H1 (cell line): ENCODE data around the gene OR7E24. TPM values are rescaled to one million over a fixed set of nuclear protein-coding genes. Genes with fewer than 3 reads are reported as not detected.

Experiments
- CHD1 ChIP-seq: IDR thresholded peaks from 2 replicates; pipeline ENCODE4 v1.6.1; 2012; ENCODE audit warnings: low read depth, low read length, improper control_type of control experiment
- KDM5A ChIP-seq: fragments of 200-600 bp; IDR thresholded peaks from 2 replicates; pipeline ENCODE4 v1.7.1; 2012; ENCODE audit warnings: mild to moderate bottlenecking, low read length, inconsistent platforms, mixed read lengths
- MAFK ChIP-seq: IDR thresholded peaks from 2 replicates; pipeline ENCODE4 v1.6.1; 2012; ENCODE audit warnings: low read depth, mild to moderate bottlenecking, improper control_type of control experiment, low read length
- NRF1 ChIP-seq: IDR thresholded peaks from 2 replicates; pipeline ENCODE4 v1.6.1; 2011; ENCODE audit warnings: mild to moderate bottlenecking, low read depth, low read length, improper control_type of control experiment
- POU5F1 ChIP-seq: IDR thresholded peaks from 2 replicates; pipeline ENCODE4 v1.6.1; 2011; ENCODE audit warnings: low read depth, mild to moderate bottlenecking, low read length, moderate library complexity
- SAP30 ChIP-seq: fragments of 300-600 bp; sonication (generic); IDR thresholded peaks from 2 replicates; pipeline ENCODE4 v1.7.1; 2012; ENCODE audit warnings: low read length, moderate library complexity, mild to moderate bottlenecking, inconsistent platforms; ENCODE audit not compliant: insufficient read depth, insufficient replicate concordance
- SP1 ChIP-seq: IDR thresholded peaks from 2 replicates; pipeline ENCODE4 v1.6.1; 2011; ENCODE audit warnings: low read depth, low read length
- SRF ChIP-seq: IDR thresholded peaks from 2 replicates; pipeline ENCODE4 v1.6.1; 2011; ENCODE audit warnings: mild to moderate bottlenecking, low read depth, low read length, moderate library complexity
- polyA plus RNA-seq, 7 experiments: library from polyadenylated mRNA; depleted of rRNA in 3 of 7; stranded (reverse) in 5 of 7; unstranded in 2 of 7; fragments of >200 nt in 5 of 7; fragments of 200-250 nt in 2 of 7; gene quantifications; 1 replicate in 5 of 7; 2 replicates in 1 of 7; 4 replicates in 1 of 7; pipeline versions ENCODE4 v1.2.1 to v1.2.3, GENCODE V29; 2011 to 2013; ENCODE audit warnings: missing spikeins in 2 of 7, mixed read lengths in 2 of 7
- total RNA-seq: library from RNA; stranded (reverse); fragmentation: NEBNext Ultra II Directional; extraction: Animal tissue kit (Norgen Biotek cat#: 25700); gene quantifications from 2 replicates; pipeline ENCODE4 v1.2.1, GENCODE V29; 2021
- TF ChIP-seq, protein P1 (sequence below): fragments of 300-600 bp; sonication (generic); IDR thresholded peaks from 2 replicates; pipeline ENCODE4 v1.7.1; 2012; ENCODE audit warnings: low read length, moderate library complexity, mild to moderate bottlenecking, inconsistent platforms; ENCODE audit not compliant: insufficient replicate concordance
- TF ChIP-seq, protein P2 (sequence below): IDR thresholded peaks from 2 replicates; pipeline ENCODE4 v1.6.1; 2012; ENCODE audit warnings: inconsistent platforms
- TF ChIP-seq, protein P3 (sequence below): IDR thresholded peaks from 2 replicates; pipeline ENCODE4 v1.6.1; 2011; ENCODE audit warnings: low read length, improper control_type of control experiment

The OR7E24 gene
- total and polyA plus RNA-seq, 2 of the 8 experiments (the other 6 are each of a cell fraction or from before 2014, with no cell fraction given), result not detected

DNA sequence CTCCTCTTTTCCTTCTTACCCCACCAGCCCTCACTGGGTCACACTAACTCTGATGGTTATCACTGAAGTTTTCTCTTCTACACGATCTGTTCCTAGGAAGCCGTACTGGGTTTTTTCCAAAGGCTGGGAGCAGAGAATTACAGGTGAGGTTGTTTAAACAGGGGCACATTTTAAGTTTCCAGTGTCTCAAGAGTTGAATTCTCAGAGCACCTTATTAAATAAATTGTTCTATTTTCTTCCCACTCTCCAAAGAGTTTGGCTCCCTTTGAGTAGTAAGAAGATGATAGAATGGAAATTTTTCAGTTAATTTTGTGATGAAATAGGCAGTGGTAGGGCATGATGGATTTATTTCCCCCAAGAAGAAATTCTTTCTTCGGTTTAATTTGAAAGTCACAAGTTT is 31.2 kb upstream of the OR7E24 start, which contains the start of gene OR7D4 (continued):
- TF ChIP-seq, protein P1, sequence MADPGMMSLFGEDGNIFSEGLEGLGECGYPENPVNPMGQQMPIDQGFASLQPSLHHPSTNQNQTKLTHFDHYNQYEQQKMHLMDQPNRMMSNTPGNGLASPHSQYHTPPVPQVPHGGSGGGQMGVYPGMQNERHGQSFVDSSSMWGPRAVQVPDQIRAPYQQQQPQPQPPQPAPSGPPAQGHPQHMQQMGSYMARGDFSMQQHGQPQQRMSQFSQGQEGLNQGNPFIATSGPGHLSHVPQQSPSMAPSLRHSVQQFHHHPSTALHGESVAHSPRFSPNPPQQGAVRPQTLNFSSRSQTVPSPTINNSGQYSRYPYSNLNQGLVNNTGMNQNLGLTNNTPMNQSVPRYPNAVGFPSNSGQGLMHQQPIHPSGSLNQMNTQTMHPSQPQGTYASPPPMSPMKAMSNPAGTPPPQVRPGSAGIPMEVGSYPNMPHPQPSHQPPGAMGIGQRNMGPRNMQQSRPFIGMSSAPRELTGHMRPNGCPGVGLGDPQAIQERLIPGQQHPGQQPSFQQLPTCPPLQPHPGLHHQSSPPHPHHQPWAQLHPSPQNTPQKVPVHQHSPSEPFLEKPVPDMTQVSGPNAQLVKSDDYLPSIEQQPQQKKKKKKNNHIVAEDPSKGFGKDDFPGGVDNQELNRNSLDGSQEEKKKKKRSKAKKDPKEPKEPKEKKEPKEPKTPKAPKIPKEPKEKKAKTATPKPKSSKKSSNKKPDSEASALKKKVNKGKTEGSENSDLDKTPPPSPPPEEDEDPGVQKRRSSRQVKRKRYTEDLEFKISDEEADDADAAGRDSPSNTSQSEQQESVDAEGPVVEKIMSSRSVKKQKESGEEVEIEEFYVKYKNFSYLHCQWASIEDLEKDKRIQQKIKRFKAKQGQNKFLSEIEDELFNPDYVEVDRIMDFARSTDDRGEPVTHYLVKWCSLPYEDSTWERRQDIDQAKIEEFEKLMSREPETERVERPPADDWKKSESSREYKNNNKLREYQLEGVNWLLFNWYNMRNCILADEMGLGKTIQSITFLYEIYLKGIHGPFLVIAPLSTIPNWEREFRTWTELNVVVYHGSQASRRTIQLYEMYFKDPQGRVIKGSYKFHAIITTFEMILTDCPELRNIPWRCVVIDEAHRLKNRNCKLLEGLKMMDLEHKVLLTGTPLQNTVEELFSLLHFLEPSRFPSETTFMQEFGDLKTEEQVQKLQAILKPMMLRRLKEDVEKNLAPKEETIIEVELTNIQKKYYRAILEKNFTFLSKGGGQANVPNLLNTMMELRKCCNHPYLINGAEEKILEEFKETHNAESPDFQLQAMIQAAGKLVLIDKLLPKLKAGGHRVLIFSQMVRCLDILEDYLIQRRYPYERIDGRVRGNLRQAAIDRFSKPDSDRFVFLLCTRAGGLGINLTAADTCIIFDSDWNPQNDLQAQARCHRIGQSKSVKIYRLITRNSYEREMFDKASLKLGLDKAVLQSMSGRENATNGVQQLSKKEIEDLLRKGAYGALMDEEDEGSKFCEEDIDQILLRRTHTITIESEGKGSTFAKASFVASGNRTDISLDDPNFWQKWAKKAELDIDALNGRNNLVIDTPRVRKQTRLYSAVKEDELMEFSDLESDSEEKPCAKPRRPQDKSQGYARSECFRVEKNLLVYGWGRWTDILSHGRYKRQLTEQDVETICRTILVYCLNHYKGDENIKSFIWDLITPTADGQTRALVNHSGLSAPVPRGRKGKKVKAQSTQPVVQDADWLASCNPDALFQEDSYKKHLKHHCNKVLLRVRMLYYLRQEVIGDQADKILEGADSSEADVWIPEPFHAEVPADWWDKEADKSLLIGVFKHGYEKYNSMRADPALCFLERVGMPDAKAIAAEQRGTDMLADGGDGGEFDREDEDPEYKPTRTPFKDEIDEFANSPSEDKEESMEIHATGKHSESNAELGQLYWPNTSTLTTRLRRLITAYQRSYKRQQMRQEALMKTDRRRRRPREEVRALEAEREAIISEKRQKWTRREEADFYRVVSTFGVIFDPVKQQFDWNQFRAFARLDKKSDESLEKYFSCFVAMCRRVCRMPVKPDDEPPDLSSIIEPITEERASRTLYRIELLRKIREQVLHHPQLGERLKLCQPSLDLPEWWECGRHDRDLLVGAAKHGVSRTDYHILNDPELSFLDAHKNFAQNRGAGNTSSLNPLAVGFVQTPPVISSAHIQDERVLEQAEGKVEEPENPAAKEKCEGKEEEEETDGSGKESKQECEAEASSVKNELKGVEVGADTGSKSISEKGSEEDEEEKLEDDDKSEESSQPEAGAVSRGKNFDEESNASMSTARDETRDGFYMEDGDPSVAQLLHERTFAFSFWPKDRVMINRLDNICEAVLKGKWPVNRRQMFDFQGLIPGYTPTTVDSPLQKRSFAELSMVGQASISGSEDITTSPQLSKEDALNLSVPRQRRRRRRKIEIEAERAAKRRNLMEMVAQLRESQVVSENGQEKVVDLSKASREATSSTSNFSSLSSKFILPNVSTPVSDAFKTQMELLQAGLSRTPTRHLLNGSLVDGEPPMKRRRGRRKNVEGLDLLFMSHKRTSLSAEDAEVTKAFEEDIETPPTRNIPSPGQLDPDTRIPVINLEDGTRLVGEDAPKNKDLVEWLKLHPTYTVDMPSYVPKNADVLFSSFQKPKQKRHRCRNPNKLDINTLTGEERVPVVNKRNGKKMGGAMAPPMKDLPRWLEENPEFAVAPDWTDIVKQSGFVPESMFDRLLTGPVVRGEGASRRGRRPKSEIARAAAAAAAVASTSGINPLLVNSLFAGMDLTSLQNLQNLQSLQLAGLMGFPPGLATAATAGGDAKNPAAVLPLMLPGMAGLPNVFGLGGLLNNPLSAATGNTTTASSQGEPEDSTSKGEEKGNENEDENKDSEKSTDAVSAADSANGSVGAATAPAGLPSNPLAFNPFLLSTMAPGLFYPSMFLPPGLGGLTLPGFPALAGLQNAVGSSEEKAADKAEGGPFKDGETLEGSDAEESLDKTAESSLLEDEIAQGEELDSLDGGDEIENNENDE, result no peak
- no peak for TF ChIP-seq SRF
- TF ChIP-seq KDM5A, result no peak
- TF ChIP-seq POU5F1, result no peak
- no peak for TF ChIP-seq NRF1
- TF ChIP-seq, protein P2, sequence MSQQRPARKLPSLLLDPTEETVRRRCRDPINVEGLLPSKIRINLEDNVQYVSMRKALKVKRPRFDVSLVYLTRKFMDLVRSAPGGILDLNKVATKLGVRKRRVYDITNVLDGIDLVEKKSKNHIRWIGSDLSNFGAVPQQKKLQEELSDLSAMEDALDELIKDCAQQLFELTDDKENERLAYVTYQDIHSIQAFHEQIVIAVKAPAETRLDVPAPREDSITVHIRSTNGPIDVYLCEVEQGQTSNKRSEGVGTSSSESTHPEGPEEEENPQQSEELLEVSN, result no peak
- TF ChIP-seq SAP30, result no peak
- TF ChIP-seq MAFK, result no peak
- TF ChIP-seq, protein P3, sequence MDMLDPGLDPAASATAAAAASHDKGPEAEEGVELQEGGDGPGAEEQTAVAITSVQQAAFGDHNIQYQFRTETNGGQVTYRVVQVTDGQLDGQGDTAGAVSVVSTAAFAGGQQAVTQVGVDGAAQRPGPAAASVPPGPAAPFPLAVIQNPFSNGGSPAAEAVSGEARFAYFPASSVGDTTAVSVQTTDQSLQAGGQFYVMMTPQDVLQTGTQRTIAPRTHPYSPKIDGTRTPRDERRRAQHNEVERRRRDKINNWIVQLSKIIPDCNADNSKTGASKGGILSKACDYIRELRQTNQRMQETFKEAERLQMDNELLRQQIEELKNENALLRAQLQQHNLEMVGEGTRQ, result no peak
- TF ChIP-seq SP1, result no peak
- TF ChIP-seq CHD1, result no peak
